Liver (tissue), 9 donors: ENCODE measurements around the gene HRH4. TPM values are rescaled to one million over a fixed set of nuclear protein-coding genes. Genes with fewer than 3 reads are reported as not detected.

ENCODE experiments used
- DNase-seq: peaks from one replicate; pipeline ENCODE4 v3.0.0-alpha.2; 2017; ENCODE audit warnings: low spot score
- H3K27ac ChIP-seq, 2 donors: one replicate each; pipeline ENCODE4 v1.7.0; 2013; ENCODE audit warnings: inconsistent platforms in 2 of 2, low read length in 2 of 2, control low read depth in 1 of 2, low read depth in 1 of 2, mild to moderate bottlenecking in 1 of 2
- H3K27me3 ChIP-seq, 4 donors: one replicate each; pipeline versions ENCODE4 v1.6.1 to v1.7.0; 2013; ENCODE audit warnings: low read length in 3 of 4, inconsistent platforms in 1 of 4, mild to moderate bottlenecking in 1 of 4, moderate library complexity in 1 of 4; ENCODE audit not compliant: control insufficient read depth in 4 of 4, insufficient read depth in 4 of 4
- H3K36me3 ChIP-seq, 4 donors: one replicate each; pipeline versions ENCODE4 v1.6.1 to v1.7.0; 2013; ENCODE audit warnings: low read length in 3 of 4, mild to moderate bottlenecking in 3 of 4, low read depth in 1 of 4, moderate library complexity in 1 of 4; ENCODE audit not compliant: control insufficient read depth in 4 of 4, insufficient read depth in 3 of 4
- H3K4me1 ChIP-seq, 4 donors: one replicate each; pipeline versions ENCODE4 v1.6.1 to v1.7.0; 2013; ENCODE audit warnings: low read length in 3 of 4, mild to moderate bottlenecking in 3 of 4, moderate library complexity in 1 of 4; ENCODE audit not compliant: control insufficient read depth in 4 of 4, insufficient read depth in 4 of 4
- H3K4me3 ChIP-seq, 3 donors: one replicate each; pipeline versions ENCODE4 v1.6.1 to v1.7.0; 2013; ENCODE audit warnings: low read length in 3 of 3, control low read depth in 1 of 3, low read depth in 1 of 3, mild to moderate bottlenecking in 1 of 3
- H3K9ac ChIP-seq, 2 donors: one replicate each; pipeline ENCODE4 v1.7.0; 2013; ENCODE audit warnings: low read length in 2 of 2, mild to moderate bottlenecking in 2 of 2, moderate library complexity in 2 of 2, control low read depth in 1 of 2, low read depth in 1 of 2
- H3K9me3 ChIP-seq, 4 donors: one replicate each; pipeline versions ENCODE4 v1.6.1 to v1.7.0; 2013; ENCODE audit warnings: low read length in 3 of 4; ENCODE audit not compliant: control insufficient read depth in 4 of 4
- EGR1 ChIP-seq, 2 donors: IDR thresholded peaks; 2 replicates each; pipeline ENCODE4 v1.6.1; 2016 to 2018; ENCODE audit warnings: antibody characterized with exemption in 2 of 2, low read depth in 2 of 2
- FOXA1 ChIP-seq: IDR thresholded peaks from 2 replicates; pipeline ENCODE4 v1.6.1; 2016; ENCODE audit warnings: antibody characterized with exemption
- FOXA2 ChIP-seq: IDR thresholded peaks from 2 replicates; pipeline ENCODE4 v1.6.1; 2016; ENCODE audit warnings: antibody characterized with exemption
- GABPA ChIP-seq, 2 donors: IDR thresholded peaks in 1 of 2; conservative IDR thresholded peaks in 1 of 2; 2 replicates each; pipeline ENCODE4 v1.6.1; 2016; ENCODE audit warnings: antibody characterized with exemption in 2 of 2, mild to moderate bottlenecking in 1 of 2, moderate library complexity in 1 of 2
- HNF4A ChIP-seq, 2 donors: conservative IDR thresholded peaks; 2 replicates each; pipeline ENCODE4 v1.6.1; 2016; ENCODE audit warnings: antibody characterized with exemption in 2 of 2, mild to moderate bottlenecking in 2 of 2
- HNF4G ChIP-seq: IDR thresholded peaks from 2 replicates; pipeline ENCODE4 v1.6.1; 2016; ENCODE audit warnings: antibody characterized with exemption
- JUND ChIP-seq, 2 donors: IDR thresholded peaks; 2 replicates each; pipeline ENCODE4 v1.6.1; 2016; ENCODE audit warnings: antibody characterized with exemption in 2 of 2
- NR2F2 ChIP-seq: IDR thresholded peaks from 2 replicates; pipeline ENCODE4 v1.6.1; 2016; ENCODE audit warnings: antibody characterized with exemption
- RAD21 ChIP-seq, 2 donors: IDR thresholded peaks; 2 replicates each; pipeline ENCODE4 v1.6.1; 2016; ENCODE audit warnings: antibody characterized with exemption in 2 of 2, mild to moderate bottlenecking in 2 of 2
- RXRA ChIP-seq, 2 donors: IDR thresholded peaks; 2 replicates each; pipeline ENCODE4 v1.6.1; 2017 to 2018; ENCODE audit warnings: antibody characterized with exemption in 2 of 2, mild to moderate bottlenecking in 1 of 2
- SP1 ChIP-seq: IDR thresholded peaks from 2 replicates; pipeline ENCODE4 v1.6.1; 2018; ENCODE audit warnings: antibody characterized with exemption, mild to moderate bottlenecking
- TAF1 ChIP-seq: conservative IDR thresholded peaks from 2 replicates; pipeline ENCODE4 v1.6.1; 2016; ENCODE audit warnings: antibody characterized with exemption, mild to moderate bottlenecking
- YY1 ChIP-seq: IDR thresholded peaks from 2 replicates; pipeline ENCODE4 v1.6.1; 2016; ENCODE audit warnings: antibody characterized with exemption, mild to moderate bottlenecking
- WGBS: extraction: QIAGEN DNeasy Blood & Tissue Kit; methylation state at CpG from one replicate; pipeline ENCODE4 v1.1.7; 2013; 5-methylcytosine and 5-hydroxymethylcytosine counted together
- polyA plus RNA-seq, 2 donors: library from polyadenylated mRNA; stranded (reverse) in 1 of 2; unstranded in 1 of 2; fragments of 200-250 nt in 1 of 2; fragments of >200 nt in 1 of 2; fragmentation: Nextera tagmentation in 1 of 2; extraction: Ambion mirVana in 1 of 2; gene quantifications; one replicate each; pipeline versions ENCODE4 v1.2.1 to v1.2.3, GENCODE V29; 2013 to 2015
- total RNA-seq, 2 donors: library from RNA; depleted of rRNA; stranded (reverse); fragments of >200 nt; gene quantifications; one replicate each; pipeline ENCODE4 v1.2.3, GENCODE V29; 2014
- TF ChIP-seq, protein P1 (sequence below): fragments of 150-350 bp; IDR thresholded peaks from 2 replicates; pipeline ENCODE4 v1.5.1; 2017; ENCODE audit warnings: improper control_type of control experiment, low read depth, low read length; ENCODE audit not compliant: missing input control
- TF ChIP-seq, protein P2 (sequence below): IDR thresholded peaks from 2 replicates; pipeline ENCODE4 v1.6.1; 2016; ENCODE audit warnings: antibody characterized with exemption
- TF ChIP-seq, protein P3 (sequence below): IDR thresholded peaks from 2 replicates; pipeline ENCODE4 v1.6.1; 2016; ENCODE audit warnings: antibody characterized with exemption
- TF ChIP-seq, protein P4 (sequence below): IDR thresholded peaks from 2 replicates; pipeline ENCODE4 v1.6.1; 2016; ENCODE audit warnings: antibody characterized with exemption, mild to moderate bottlenecking
- donor health status: healthy.
- donor health status: healthy.
- donor health status: healthy.
- donor health status: healthy.
- donor health status: healthy.

Gene HRH4
- total and polyA plus RNA-seq, 4 donors, result 0.02 to 0.19 (median 0.17) TPM; not detected in 1

- Histone ChIP-seq H3K27me3 (no peaks in the 10 kb centered on the region), H3K36me3 (no peaks in the 10 kb centered on the region), H3K27ac (no peak overlapping the region), H3K4me1 (no peaks in the 10 kb centered on the region), H3K9me3 (no peaks in the 10 kb centered on the region), H3K4me3 (no peak overlapping the region), H3K9ac (no peak overlapping the region)
- DNase-seq, result no peak
- WGBS, result 96% methylated on average over 6 of the region's 6 CpGs
- TF ChIP-seq, protein P1, sequence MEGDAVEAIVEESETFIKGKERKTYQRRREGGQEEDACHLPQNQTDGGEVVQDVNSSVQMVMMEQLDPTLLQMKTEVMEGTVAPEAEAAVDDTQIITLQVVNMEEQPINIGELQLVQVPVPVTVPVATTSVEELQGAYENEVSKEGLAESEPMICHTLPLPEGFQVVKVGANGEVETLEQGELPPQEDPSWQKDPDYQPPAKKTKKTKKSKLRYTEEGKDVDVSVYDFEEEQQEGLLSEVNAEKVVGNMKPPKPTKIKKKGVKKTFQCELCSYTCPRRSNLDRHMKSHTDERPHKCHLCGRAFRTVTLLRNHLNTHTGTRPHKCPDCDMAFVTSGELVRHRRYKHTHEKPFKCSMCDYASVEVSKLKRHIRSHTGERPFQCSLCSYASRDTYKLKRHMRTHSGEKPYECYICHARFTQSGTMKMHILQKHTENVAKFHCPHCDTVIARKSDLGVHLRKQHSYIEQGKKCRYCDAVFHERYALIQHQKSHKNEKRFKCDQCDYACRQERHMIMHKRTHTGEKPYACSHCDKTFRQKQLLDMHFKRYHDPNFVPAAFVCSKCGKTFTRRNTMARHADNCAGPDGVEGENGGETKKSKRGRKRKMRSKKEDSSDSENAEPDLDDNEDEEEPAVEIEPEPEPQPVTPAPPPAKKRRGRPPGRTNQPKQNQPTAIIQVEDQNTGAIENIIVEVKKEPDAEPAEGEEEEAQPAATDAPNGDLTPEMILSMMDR, result no peak
- TF ChIP-seq EGR1 (IDR thresholded peaks at IDR 0.05; ENCODE audit: low read depth in 2 of 2) (no peak), FOXA1 (no peak), SP1 (no peak), YY1 (no peak), HNF4G (no peak)
- TF ChIP-seq, protein P2, sequence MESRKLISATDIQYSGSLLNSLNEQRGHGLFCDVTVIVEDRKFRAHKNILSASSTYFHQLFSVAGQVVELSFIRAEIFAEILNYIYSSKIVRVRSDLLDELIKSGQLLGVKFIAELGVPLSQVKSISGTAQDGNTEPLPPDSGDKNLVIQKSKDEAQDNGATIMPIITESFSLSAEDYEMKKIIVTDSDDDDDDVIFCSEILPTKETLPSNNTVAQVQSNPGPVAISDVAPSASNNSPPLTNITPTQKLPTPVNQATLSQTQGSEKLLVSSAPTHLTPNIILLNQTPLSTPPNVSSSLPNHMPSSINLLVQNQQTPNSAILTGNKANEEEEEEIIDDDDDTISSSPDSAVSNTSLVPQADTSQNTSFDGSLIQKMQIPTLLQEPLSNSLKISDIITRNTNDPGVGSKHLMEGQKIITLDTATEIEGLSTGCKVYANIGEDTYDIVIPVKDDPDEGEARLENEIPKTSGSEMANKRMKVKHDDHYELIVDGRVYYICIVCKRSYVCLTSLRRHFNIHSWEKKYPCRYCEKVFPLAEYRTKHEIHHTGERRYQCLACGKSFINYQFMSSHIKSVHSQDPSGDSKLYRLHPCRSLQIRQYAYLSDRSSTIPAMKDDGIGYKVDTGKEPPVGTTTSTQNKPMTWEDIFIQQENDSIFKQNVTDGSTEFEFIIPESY, result no peak
Measured at GRCh38 chr18:24506175-24506574, 45.7 kb downstream of the HRH4 start.

DNA sequence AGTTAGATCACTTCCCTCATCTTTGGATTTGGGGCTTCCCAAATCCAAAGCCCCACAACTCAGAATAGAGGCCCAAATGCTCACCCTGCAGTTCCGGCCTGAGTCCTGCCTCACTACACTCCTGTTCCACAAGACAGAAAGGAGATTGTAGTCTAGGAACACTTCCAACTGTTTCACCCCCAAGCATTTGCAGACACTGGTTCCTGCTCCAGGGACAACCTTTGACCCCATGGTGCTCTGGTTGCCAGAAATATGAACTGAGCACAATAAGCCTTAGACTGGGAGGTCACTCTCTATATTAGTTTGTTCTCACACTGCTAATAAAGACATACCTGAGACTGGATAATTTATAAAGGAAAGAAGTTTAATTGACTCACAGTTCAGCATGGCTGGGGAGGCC, 49.0 kb downstream of the HRH4 start:
- Histone ChIP-seq H3K9ac (no peak overlapping the region), H3K36me3 (no peaks in the 10 kb centered on the region), H3K4me3 (no peak overlapping the region), H3K27ac (no peak overlapping the region), H3K4me1 (no peaks in the 10 kb centered on the region), H3K27me3 (no peaks in the 10 kb centered on the region), H3K9me3 (no peaks in the 10 kb centered on the region)
- TF ChIP-seq RAD21 (IDR thresholded peaks at IDR 0.05), result no peak
- TF ChIP-seq SP1, result no peak
- TF ChIP-seq, protein P2, result no peak
- no peak for TF ChIP-seq FOXA1
- TF ChIP-seq, protein P3, sequence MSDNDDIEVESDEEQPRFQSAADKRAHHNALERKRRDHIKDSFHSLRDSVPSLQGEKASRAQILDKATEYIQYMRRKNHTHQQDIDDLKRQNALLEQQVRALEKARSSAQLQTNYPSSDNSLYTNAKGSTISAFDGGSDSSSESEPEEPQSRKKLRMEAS, result no peak
- no peak for TF ChIP-seq YY1
- TF ChIP-seq NR2F2, result no peak
- TF ChIP-seq, protein P4, sequence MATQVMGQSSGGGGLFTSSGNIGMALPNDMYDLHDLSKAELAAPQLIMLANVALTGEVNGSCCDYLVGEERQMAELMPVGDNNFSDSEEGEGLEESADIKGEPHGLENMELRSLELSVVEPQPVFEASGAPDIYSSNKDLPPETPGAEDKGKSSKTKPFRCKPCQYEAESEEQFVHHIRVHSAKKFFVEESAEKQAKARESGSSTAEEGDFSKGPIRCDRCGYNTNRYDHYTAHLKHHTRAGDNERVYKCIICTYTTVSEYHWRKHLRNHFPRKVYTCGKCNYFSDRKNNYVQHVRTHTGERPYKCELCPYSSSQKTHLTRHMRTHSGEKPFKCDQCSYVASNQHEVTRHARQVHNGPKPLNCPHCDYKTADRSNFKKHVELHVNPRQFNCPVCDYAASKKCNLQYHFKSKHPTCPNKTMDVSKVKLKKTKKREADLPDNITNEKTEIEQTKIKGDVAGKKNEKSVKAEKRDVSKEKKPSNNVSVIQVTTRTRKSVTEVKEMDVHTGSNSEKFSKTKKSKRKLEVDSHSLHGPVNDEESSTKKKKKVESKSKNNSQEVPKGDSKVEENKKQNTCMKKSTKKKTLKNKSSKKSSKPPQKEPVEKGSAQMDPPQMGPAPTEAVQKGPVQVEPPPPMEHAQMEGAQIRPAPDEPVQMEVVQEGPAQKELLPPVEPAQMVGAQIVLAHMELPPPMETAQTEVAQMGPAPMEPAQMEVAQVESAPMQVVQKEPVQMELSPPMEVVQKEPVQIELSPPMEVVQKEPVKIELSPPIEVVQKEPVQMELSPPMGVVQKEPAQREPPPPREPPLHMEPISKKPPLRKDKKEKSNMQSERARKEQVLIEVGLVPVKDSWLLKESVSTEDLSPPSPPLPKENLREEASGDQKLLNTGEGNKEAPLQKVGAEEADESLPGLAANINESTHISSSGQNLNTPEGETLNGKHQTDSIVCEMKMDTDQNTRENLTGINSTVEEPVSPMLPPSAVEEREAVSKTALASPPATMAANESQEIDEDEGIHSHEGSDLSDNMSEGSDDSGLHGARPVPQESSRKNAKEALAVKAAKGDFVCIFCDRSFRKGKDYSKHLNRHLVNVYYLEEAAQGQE, result no peak
- no peak for TF ChIP-seq GABPA (IDR thresholded peaks at IDR 0.05 in 1 of 2, conservative IDR thresholded peaks at IDR 0.05 in 1 of 2)
- no peak for TF ChIP-seq RXRA (IDR thresholded peaks at IDR 0.05)
- TF ChIP-seq HNF4A (conservative IDR thresholded peaks at IDR 0.05), result no peak
- TF ChIP-seq EGR1 (IDR thresholded peaks at IDR 0.05; ENCODE audit: low read depth in 2 of 2), result no peak
- no peak for TF ChIP-seq FOXA2
- TF ChIP-seq TAF1, result no peak
- TF ChIP-seq JUND (IDR thresholded peaks at IDR 0.05), result no peak
- WGBS, result 86% methylated on average over 1 of the region's 1 CpG
- DNase-seq, result no peak
